GM19452 (cell line): ENCODE measurements around the gene PPP1R3F.
A peak's percentile ranks its signal among the peaks of the same experiment; 100 is the strongest.

ENCODE experiments used
- ATAC-seq: cut with Tn5 transposase; IDR thresholded peaks from one replicate; pipeline ENCODE4 v1.9.1; 2021; ENCODE audit not compliant: unreplicated experiment

PPP1R3F gene

DNA sequence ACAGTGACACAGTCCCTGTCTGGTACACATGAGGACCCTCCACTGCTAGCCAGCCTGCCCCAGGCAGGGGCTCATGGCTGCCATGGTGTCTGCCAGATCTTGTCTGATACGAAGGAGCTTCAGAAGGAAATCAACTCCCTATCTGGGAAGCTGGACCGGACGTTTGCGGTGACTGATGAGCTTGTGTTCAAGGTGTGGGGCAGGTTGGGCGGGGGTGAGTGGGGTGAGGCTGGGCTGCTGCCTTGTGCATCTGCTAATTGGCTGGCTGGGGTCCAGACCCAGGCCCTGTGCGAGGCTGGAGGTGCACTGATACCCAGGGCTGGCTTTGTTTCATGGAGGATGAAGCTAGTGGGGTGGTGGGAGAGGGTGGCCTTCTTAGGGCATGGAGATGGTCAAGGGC lies 20.5 kb upstream of the PPP1R3F start:
- ATAC-seq, result no peak

DNA sequence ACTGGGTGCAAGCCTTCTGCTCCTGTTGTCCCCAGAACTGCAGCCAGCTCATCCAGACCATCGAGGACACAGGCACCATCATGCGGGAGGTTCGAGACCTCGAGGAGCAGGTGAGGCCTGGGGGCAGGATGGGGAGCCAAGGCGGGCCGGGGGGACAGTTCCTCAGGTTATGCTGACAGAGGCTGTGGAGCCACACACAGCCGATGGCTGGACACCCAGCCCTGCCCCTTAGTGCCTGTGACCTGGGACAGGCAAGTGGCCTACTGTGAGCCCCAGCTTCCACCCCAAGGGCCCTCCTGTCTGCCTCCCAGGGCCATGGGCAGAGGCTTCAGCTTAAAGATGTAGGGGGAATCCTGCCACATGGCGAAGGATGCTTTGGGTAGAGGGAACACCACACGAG lies 20.0 kb upstream of the PPP1R3F start:
- no peak for ATAC-seq

DNA sequence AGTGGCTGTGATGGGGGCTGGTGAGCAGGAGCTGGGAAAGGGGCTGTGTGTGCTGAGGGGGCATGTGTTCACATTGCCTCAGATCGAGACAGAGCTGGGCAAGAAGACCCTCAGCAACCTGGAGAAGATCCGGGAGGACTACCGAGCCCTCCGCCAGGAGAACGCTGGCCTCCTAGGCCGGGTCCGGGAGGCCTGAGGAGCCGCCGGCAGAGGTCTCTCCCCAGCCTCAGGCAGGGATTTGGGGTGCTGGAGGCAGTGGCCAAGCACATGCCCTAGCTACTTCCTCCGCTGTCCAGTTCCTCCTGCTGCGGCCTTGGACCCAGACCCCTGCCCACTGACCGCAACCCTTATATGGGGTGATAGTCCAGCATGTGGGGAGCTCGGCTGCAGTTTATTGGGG lies 19.5 kb upstream of the PPP1R3F start:
- ATAC-seq, result no peak

GRCh38 chrX:49250578-49250977 lies 19.0 kb upstream of the PPP1R3F start:
- no peak for ATAC-seq

DNA sequence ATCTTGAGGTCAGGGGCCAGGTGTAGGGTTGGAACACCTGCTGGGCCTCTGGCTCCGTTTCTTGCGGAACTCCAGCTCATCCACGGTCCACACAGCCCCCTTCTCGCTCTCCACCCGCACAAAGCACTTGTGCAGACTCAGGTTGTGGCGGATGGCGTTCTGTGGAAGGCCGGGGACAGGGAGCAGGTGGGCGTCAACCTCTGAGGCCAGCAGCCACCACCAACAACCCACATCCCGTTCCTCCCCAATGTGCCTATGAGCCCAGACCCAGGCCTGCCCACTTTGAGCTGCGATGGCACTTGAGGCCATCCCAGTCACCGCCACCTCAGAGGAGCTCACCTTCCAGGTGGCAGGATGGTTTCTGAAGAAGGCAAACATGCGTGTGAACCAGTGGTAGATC lies 18.3 kb upstream of the PPP1R3F start:
- ATAC-seq, result no peak

GRCh38 chrX:49254639-49255038 lies 15.0 kb upstream of the PPP1R3F start:
- no peak for ATAC-seq

GRCh38 chrX:49256268-49256995 lies 13.2 kb upstream of the PPP1R3F start:
- ATAC-seq, result no peak

- ATAC-seq, result no peak
Measured at GRCh38 chrX:49257074-49257790, 12.4 kb upstream of the PPP1R3F start.

DNA sequence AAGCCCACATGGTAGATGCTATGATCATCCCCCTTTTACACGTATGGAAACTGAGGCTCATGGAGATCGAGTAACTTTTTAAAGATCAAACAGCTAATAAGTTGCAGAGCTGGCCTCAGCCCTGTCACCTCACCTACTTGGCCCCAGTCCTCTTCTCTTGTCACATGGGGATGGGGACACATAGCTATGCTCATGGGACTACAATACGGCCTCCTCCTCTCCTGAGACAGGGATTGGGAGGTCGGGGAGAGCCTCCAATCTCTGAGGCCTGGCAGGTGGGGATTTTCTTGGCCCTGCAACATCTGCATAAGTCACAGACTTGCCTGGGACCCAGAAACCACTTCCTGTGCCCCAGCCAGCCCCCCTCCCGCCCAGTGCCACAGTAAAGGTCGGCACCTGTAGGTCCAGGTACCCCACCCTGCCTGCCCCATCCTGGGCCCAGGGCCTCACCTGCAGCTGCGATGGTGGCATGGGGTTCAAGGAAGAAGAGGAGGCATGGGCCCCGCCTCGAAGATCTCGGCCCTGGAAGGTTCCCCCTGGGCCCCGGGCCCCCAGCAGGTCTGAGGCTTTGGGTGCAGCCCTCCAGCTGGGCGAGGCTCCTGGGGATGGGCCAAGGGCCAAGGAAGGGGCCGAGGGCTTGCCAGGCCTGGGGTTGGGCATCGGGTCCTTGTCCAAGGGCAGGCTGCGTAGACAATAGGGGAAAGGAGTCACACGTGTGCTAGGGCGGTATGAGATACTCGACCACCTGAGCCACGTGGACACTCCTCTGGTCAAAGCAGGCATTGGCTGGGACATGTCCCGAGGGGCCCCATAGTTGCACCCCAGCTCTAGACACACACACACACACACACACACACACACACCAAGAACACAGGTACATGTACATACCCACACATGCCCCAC lies 11.5 kb upstream of the PPP1R3F start:
- no peak for ATAC-seq

DNA sequence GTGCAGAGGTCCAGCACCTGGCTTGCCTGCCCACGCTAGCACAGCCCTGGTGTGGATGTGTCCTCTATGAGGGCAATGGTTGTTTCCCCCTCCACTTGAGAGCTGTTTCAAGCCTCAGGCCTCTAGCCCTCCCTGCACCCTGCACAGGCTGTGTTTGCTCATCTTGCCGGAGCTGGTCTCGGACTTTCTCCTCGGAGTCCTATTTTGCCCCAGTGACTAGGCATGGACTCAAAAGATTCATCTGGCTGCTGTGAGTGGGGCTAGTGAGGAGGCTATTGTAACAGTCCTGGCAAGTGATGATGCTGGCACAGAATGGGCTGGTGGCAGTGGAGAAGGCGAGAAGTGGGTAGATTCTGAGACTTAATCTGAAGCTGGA lies 10.9 kb upstream of the PPP1R3F start:
- no peak for ATAC-seq

DNA sequence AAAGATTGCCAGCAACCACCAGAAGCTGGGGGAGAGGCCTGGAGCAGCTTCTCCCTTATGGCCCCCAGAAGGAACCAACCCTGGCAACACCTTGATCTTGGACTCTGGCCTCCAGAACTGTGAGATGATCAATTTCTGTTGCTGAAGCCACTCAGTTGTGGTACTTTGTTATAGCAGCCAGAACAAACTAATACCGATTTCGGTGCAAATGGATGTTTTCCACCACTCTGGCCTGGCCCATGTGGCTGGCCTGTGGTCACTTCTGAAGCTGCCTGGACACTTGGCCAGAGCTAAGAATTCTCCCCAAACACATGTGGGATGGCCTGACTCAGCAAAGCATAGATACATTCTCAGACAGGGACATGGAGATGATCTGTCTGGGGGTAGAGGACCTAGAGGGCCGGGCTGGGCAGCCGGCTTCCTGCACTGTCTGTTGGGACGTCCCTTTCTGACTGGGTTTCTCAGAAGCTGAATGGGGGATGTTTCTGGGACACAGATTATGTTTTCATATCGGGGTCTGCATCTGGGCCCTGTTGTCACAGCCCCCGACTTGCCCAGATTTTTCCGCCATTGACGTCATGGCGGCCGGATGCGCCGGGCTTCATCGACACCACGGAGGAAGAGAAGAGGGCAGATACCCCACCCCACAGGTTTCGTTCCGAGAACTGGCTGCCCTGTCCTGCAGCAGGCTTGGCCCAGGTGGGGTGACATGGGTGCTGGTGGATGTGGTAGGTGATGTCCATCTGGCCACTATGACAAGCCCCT lies 9.2 kb upstream of the PPP1R3F start:
- ATAC-seq, result no peak

DNA sequence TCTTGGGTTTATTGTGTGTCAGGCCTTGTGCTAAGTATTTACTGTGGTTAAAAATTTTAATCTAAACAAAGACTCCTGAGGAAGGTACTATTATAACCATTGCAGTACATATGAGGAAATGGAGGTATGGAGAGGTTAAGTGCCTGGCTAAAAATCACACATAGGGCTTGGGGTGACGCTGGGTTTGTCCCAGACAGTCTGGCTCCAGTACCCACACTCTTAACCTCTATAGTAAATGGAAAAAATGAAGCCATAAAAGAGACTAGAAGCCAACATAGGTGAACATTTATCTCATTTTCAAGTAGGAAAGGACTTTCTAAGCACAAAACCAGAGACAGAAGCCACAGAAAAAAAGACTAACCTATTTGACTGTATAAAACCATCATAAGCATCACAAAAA lies 7.0 kb upstream of the PPP1R3F start:
- ATAC-seq, result no peak

DNA sequence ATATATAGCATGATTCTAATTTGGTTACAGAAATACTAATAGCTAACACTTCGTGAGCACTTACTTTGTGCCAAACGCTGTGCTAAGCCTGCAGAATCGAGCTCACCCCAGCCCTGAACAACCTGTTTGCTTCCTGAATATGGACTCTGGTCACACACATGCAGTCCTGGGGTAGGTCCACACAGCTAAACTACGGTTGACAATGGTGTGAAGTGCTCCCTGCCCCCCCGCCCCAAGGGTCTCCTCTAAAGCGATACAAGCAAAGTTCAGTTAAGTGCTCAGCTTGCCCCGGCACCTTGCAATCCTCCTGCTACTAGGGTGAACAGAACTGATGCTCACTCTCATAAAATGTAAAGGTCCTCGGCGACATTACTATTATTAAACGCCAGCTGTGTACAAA lies 6.0 kb upstream of the PPP1R3F start:
- no peak for ATAC-seq

DNA sequence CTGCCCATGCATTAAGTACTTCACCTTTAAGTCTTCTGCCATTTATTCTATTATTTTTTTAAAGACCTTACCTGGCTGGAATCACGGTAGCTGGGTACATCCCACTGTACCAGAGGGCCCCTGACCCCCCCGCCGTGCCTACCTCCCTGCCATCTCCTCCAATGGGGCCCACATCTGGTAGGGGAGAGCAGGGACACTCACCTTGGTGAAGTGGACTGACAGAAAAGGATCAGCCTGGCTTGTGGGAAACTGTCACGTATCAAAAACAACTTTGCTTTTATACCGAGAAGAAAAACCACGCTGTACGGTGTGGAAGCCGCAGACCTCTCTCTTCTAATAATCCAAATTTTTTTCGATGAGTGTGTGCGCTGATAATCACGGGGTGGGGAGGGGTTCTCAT lies 5.1 kb upstream of the PPP1R3F start, which contains the start of gene FOXP3:
Gene FOXP3, minus strand, starts transcription at position 251 of the 400 bp plus-strand sequence. CDS start 6,205 bp downstream, outside the sequence.
- ATAC-seq, result no peak

DNA sequence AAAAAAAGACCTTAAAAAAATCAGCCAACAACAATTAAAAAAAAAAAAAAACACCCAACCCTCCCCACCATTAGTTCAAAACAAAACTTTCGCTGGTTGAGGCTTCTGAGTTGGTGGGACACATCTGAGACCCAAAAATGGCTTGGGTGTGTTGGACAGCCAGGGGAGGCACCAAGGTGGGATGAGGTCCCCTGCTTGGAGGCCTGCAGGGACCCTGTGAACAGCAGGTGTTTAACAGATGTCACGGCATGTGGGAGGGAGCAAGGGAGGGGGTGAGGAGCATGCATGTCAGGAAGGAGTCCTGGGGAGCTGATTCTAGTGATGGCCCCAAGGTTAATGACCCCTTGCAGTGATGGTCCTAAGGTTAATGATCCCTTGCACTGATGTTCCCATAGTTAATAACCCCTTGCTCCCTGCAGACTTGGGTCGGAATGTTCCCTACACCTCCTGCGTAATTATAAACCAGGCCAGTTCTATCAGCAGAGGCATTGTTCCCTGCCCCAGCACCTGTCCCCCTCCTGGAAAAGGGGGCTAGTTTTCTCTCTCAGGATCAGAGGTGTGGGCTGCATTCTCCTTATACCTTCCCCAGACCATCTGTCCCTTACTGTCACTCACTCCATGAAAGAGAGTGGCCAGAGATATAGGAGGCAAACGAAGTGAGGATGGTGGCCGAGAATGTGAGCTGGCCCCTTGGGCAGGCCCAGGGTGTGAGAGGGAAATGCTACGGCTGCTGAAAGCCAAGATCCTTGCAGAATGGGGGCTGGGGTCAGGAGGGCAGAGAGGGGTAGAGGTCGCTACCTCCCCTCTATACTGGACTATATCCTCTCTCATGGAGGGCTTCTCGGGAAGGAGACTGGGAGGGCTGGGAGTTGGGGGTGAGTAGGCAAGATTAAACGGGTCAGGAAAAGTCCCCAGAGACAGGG lies 2.8 kb upstream of the PPP1R3F start:
- no peak for ATAC-seq

DNA sequence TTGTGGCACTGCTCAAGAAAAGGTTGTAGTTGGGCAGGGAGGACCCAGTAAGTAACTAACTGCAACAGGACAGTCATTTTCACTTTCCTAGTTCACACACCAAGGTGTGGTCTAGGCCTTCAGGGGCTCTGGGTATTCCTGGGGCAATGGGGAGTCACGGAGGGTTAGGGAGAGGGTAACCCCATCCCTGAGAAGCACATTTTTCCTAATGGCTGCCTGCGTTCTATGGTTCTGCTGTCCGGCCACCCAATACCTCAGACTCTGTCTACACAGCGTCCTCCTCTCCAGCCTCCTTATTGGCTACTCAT lies 937 bp upstream of the PPP1R3F start:
- no peak for ATAC-seq

GRCh38 chrX:49269010-49269766 lies 405 bp upstream of the PPP1R3F start:
- peak; percentile 79 for ATAC-seq

DNA sequence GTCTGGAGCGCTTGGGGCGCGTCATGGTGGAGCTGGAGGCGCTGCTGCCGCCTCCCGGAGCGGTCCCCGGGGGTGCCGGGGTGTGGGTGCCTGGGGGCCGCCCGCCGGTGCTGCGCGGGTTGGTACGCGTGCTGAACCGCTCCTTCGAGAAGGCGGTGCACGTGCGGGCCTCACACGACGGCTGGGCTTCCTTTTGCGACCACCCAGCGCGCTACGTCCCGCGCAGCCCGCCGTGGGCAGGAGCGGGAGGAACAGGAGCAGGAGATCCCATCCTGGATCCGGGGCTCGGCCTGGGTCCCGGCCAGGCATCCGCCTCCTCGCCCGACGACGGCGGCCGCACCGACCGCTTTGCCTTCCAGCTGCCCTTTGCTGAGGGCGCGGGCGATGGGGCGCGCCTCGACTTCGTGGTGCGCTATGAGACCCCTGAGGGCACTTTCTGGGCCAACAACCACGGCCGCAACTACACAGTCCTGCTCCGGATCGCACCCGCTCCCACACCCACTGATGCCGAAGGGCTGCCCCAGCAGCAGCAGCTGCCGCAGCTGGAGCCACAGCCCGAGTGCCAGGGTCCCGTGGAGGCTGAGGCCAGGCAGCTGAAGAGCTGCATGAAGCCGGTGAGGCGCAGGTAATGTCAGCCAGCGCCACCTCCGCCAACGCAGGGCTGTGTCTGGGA lies 792 bp downstream of the PPP1R3F start:
- no peak for ATAC-seq

GRCh38 chrX:49271341-49271740 lies 1.7 kb downstream of the PPP1R3F start:
- ATAC-seq, result no peak
